HG03457 (cell line): Measurements from ENCODE around the gene TTC1.
"Not testable (repeated sequence)": the region's sequence is repeated elsewhere in the genome, so short reads cannot be mapped to it uniquely, and the experiment has no call there.

Experiments used
- ATAC-seq: cut with Tn5 transposase; IDR thresholded peaks from one replicate; pipeline ENCODE4 v1.9.1; 2021; ENCODE audit warnings: moderate number of reproducible peaks; ENCODE audit not compliant: unreplicated experiment

The TTC1 gene, protein sequence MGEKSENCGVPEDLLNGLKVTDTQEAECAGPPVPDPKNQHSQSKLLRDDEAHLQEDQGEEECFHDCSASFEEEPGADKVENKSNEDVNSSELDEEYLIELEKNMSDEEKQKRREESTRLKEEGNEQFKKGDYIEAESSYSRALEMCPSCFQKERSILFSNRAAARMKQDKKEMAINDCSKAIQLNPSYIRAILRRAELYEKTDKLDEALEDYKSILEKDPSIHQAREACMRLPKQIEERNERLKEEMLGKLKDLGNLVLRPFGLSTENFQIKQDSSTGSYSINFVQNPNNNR

DNA sequence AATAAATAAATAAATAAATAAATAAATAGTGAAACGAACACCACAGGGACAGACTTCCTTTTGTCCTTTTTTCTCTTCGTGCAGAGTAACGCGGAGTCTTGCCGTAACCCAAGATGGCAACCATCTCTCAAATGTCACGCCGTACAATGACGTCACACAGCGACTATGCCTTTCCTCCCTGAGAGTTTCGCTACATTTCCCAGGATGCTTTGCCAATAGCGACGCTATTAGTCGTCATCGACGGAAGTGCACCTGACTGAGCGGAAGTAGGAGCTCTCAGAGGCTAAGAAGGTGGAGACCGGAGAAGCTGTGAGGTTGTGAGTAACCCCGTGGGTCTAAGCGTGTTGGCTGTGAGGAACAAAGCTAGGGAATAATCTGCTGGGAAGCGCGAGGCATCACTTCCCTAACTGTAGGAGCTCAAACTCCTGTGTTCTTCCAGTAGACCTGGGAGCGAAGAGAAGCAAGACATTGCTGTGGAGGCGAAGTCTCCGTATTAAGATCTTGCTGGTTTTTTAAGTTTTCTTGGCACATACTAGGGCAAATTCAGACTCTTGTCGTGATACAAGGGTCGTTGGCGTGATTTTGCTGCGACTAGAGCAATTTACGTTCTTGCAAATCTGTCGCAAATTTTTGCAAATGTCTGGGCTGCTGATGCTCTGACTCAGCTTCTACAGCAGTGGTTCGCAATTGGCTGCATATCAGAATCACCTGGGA, at the start of gene TTC1:
Gene TTC1, plus strand, starts transcription at position 263 of the 714 bp plus-strand sequence. CDS start 1,390 bp downstream, outside the sequence.
- ATAC-seq = peak; percentile 99

- ATAC-seq = no peak
These were observed 47.5 kb upstream of the TTC1 start for GRCh38 chr5:159961176-159962160.

GRCh38 chr5:159962214-159962613, 46.7 kb upstream of the TTC1 start:
- ATAC-seq = no peak

- ATAC-seq = no peak
These were observed 45.0 kb upstream of the TTC1 start for GRCh38 chr5:159963935-159964334.

DNA sequence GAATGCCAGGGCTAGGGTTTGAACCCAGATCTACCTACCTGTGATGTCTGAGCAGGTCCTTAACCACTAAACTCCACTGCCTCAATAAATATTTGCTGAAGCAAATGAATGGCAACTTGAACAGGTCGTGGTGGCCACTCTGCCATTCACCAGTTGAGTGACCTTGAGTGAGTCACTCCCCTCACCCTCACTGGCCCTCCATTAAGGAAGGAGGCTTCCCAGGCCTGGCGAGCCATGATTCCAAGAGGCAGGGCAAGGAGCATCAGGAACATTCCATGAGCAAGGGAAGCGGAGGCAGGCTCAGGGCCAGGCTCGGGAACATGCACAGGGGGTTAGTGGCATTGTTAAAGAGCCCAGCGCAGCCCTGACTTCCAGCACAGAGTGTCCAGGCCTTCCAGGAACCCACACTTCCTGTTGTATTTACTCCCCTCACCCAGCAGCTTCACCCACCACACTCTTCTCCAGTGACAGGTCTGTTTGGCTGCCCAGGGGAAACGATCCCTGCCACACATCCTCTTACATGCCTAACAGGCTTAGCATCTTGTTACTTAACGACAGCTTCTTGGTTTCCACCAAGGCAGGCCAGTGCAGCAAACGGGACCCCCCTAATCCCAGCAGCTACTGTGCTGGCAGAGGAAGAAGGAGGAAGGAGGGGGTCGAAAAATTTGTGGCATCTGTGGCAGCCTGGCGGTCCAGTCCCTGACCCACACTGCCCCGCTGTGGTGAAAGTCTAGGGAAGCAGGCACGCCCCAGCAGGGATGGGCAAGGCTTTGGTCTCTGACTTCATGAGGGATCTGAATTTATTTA, 43.7 kb upstream of the TTC1 start:
- no peak for ATAC-seq

DNA sequence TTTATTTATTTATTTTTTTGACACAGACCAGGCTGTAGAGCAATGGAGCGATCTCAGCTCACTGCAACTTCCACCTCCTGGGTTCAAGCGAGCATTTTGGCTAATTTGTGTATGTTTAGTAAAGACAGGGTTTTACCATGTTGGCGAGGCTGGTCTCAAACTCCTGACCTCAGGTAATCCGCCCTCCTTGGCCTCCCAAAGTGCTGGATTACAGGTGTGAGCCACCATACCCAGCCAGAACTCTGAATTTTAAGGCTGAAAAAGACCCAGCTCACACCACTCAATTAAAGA, 43.2 kb upstream of the TTC1 start:
- ATAC-seq = not testable (repeated sequence)

DNA sequence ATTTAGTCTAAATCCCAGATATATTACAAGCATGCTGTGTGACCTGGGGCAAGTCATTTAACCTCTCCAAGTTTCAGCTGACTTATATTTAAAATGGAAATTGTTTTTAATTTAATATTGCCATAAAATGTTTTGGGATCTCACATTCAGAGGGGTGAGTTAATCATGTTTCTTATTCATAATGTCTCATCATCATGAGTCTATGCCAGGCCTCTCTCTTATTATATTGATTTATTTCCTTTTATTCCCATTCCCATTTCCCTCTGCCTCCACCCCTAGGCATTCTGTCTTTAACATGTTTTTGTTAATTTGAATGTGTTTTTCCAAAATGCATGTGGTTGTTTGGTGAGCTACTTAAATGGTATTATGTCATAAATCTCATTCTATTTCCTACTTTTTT, 39.0 kb upstream of the TTC1 start:
- ATAC-seq = no peak

DNA sequence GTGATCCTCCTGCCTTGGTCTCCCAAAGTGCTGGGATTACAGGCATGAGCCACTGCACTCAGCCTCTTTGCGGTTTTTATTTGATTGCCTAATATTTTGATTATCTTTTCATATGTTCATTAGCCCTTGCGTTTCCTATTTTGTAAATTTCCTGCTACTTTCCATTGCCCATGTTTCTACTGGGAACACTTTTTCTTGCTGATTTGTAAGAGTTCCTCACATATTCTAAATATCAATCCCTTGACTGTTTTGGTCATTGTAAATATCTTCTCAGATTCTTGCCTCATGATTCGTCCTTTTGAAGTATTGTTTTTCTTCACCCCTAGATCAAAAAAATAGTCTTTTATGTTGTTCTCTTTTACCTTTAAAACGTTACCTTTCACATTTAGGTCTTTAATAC, 37.9 kb upstream of the TTC1 start:
- no peak for ATAC-seq

GRCh38 chr5:159971514-159971913, 37.4 kb upstream of the TTC1 start:
- no peak for ATAC-seq

- ATAC-seq = no peak
These were observed 36.9 kb upstream of the TTC1 start for GRCh38 chr5:159971931-159972461.

- ATAC-seq = no peak
These were observed 36.2 kb upstream of the TTC1 start for GRCh38 chr5:159972538-159973362.

GRCh38 chr5:159975462-159976019, 33.4 kb upstream of the TTC1 start:
- no peak for ATAC-seq

DNA sequence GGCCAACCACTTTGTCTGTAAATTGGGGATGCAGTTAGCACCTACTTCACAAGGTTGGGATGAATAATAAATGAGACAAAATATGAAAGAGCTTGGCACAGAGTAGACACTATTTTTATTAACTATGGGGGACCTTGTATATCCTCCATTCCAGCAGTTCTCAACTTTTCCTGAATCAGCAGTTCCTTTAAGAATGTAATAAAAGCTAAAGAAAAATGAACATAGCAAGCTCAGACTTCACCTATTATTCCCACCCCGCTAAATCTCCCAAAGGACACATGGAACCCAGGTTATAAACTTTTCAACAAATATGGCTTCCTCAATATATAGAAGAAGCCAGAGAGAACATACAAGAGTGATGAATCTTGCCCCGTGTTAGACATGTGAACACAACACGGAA, 32.0 kb upstream of the TTC1 start:
- no peak for ATAC-seq

GRCh38 chr5:159978358-159978757, 30.6 kb upstream of the TTC1 start:
- ATAC-seq = no peak

- no peak for ATAC-seq
These were observed 26.3 kb upstream of the TTC1 start for GRCh38 chr5:159982421-159983173.

DNA sequence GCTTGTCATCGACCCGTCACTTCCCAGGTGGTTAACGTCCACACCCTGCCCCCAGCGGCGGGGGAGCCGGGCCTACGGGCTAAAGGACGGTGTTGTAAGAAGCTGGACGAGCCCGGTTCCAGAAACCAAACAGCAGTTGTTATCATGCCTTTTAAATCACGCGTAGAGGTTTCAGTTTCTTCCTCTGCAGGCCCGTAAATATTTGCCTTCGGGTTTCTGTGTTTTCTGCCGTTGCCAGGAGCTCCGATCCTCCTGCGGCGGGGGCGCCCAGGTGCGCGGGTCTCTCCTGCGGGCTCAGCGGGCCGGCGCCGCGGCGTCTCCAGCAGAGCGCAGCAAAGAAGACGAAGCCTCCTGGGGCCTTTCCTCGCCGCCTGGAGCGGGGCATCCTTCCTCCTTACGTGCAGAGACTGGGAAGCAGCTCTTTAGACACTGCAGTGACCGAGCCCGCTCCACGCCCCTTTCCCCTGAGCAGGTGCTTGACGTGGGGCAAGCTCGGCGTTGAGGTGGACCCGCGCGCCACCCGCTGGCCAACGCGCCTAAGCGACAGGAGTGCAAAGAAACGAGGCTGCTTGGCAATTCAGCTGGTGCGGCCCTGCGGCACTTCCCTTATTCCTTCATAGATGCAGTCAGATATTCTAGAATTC, 21.8 kb upstream of the TTC1 start:
- ATAC-seq = peak; percentile 83

DNA sequence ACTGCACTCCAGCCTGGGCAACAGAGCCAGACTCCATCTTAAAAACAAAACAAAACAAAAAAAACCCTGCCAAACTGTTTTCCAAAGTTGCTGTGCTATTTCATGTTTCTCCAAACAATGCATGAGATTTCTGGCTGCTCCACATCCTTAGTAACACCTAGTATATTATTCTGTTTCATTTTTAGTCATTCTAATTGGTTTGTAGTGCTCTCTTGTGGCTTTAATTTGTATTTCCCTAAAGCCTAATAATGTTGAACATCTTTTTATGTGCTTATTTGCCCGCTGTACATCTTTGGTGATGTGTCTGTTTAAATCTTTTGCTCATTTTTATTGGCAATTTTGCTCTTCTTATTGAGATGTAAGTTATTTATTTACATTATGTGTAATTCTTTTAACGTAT, 18.4 kb upstream of the TTC1 start:
- ATAC-seq = no peak

GRCh38 chr5:159992566-159992965, 16.4 kb upstream of the TTC1 start:
- ATAC-seq = no peak
